ENCODE data around the gene RAB1A. TPM values are rescaled to one million over a fixed set of nuclear protein-coding genes. Genes with fewer than 3 reads are reported as not detected.

RAB1A gene
- total RNA-seq, 2 experiments from 2014 or later, result 55.5 to 61.9 TPM

- DNase-seq, result no peak
- no peak overlapping the region for H3K27ac Mint-ChIP-seq
- peaks cover 2% of the 10 kb centered on the region for H3K27me3 Mint-ChIP-seq
- H3K36me3 Mint-ChIP-seq, result peaks cover 21% of the 10 kb centered on the region
- POLR2A ChIA-PET, result interaction anchor here (1.4 to 1.7 kb wide), 3 partner anchors 13 to 184 kb away, joined by 3 to 7 read pairs (median 3); partner anchors contain the start of genes ACTR2 and CEP68
- ATAC-seq (ENCODE audit: low read depth), result no peak
- H3K9me3 Mint-ChIP-seq, result peaks cover 13% of the 10 kb centered on the region
- peaks cover 19% of the 10 kb centered on the region for H3K4me1 Mint-ChIP-seq
- no peak overlapping the region for H3K4me3 Mint-ChIP-seq
These were observed 86.9 kb downstream of the RAB1A start for GRCh38 chr2:65043001-65043400.

DNA sequence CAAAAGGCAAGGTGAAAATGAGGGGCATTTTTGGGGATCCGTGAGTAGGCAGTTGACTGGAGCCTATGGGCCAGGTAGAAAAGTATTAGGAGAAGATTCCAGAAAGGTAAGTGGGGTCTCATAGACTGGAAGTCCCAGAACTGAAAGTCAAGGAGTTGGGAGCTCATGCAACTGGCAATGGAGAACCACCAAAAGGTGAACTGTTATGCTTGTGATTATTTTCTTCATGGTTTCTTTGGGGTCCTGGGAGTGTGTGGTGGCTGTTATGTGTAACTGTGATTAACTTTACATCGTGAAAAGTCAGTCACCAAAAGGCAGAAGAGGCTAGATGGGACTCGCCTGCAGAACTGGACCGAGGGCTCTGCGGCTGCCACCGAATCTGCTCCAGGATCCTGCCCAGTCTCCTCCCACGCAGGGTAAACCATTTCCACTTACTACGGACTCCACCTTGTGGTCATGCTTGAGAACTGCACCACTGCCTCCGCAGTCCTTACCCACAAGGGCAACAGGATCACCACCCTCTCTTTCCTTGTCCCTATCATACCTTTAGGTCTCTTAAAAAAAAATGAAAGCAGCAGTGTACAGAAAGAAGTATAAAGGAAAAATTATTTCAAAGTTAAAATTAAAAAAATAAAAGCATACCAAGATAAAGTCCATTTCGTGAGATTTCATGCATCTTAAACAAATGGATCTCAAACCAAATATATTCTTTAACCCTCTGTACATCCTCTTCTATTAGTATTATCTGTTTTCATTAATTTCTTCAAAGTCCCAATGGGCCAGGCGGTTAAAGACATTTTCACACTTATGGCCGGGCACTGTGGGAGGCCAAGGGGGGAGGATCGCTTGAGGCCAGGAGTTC is 89.3 kb downstream of the RAB1A start:
- Mint-ChIP-seq H3K27ac (no peak overlapping the region), H3K9me3 (peaks cover 13% of the 10 kb centered on the region), H3K4me1 (peaks cover 18% of the 10 kb centered on the region), H3K27me3 (peaks cover 2% of the 10 kb centered on the region), H3K36me3 (peaks cover 20% of the 10 kb centered on the region), H3K4me3 (peak overlapping the region; percentile 28)
- ATAC-seq (ENCODE audit: low read depth) (peak; percentile 94), DNase-seq (peak; percentile 70)
- POLR2A ChIA-PET, result interaction anchor here (0.7 kb wide), 1 partner anchor 123 kb away, joined by 4 read pairs; no protein-coding TSS in a partner anchor

DNA sequence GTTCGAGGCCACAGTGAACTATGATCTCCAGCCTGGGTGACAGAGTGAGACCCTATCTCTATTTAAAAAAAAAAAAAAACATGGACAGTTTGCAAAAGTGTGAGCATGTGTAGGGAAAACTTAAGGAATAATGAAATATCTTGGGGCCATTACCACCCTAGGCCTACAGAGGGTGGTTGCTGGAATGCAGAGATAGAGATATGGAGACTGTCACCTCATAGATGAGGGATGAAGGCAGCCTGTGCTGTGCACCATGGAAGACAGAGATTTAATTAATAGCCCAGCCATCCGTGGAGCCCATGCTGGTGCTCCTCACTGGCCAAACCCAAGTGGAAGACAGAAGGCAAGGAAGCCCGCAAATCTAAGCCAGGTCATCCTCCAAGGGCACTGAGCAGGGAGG is 90.3 kb downstream of the RAB1A start:
- Mint-ChIP-seq H3K4me1 (peaks cover 18% of the 10 kb centered on the region), H3K27me3 (peaks cover 2% of the 10 kb centered on the region), H3K9me3 (peaks cover 9% of the 10 kb centered on the region), H3K36me3 (peaks cover 13% of the 10 kb centered on the region), H3K27ac (peak overlapping the region; percentile 13), H3K4me3 (no peak overlapping the region)
- ATAC-seq (ENCODE audit: low read depth), result no peak
- POLR2A ChIA-PET, result no interaction called here
- DNase-seq, result no peak

DNA sequence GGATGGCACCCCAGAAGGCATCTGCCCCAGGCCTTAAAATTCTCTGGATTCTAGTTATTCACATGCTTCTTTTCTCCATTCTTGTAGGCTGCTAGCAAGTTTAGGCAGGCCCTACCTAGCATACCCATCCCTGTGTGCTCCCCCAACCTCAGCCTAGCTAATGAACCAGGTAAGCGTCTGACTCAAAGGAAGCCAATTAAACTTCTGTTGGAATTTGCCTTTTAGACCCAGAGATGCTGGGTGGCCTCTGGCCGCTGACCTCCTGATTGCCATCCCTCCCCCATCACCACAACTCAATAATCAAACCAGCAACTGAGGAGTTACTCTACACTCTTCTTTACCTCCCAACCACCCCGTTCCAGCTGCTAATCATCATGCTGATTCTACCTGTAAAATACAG is 92.7 kb downstream of the RAB1A start:
- POLR2A ChIA-PET, result interaction anchor here (0.6 kb wide), 1 partner anchor 175 kb away, joined by 4 read pairs; no protein-coding TSS in a partner anchor
- ATAC-seq (ENCODE audit: low read depth), result no peak
- H3K4me3 Mint-ChIP-seq, result no peak overlapping the region
- H3K27me3 Mint-ChIP-seq, result peaks cover 2% of the 10 kb centered on the region
- no peak overlapping the region for H3K27ac Mint-ChIP-seq
- DNase-seq, result no peak
- peaks cover 3% of the 10 kb centered on the region for H3K36me3 Mint-ChIP-seq
- H3K9me3 Mint-ChIP-seq, result no peaks in the 10 kb centered on the region
- peaks cover 19% of the 10 kb centered on the region for H3K4me1 Mint-ChIP-seq

Other genes starting within 250 kb of the RAB1A start
- 10 to 100 TPM; 26.8 to 27.0 TPM for gene SLC1A4, start 140.7 kb downstream of the RAB1A start, total RNA-seq
- 10 to 100 TPM; 20.9 to 22.8 TPM for gene CEP68, start 73.7 kb downstream of the RAB1A start, total RNA-seq
- 100 to 1,000 TPM; 382 to 399 TPM for gene ACTR2, start 97.7 kb upstream of the RAB1A start, total RNA-seq